OCI-LY7 (cell line): ENCODE results near the gene ZMIZ1. TPM values are rescaled to one million over a fixed set of nuclear protein-coding genes. Genes with fewer than 3 reads are reported as not detected.

Experiments used
- BruUV-seq: library from RNA; stranded (reverse); fragments of 400-500 nt; replicated peaks from 2 replicates; lab custom pipeline; 2021; lab: Mats Ljungman, UMichigan
- CTCF ChIA-PET: fragments of 300-600 bp; sonication (Branson Sonifier 250); formaldehyde crosslinking; loops from one replicate; lab custom pipeline; 2022; ENCODE audit warnings: antibody characterized with exemption; ENCODE audit not compliant: unreplicated experiment; lab: Charles Lee
- POLR2A ChIA-PET: fragments of 300-600 bp; sonication (Branson Sonifier 250); formaldehyde crosslinking; loops from one replicate; lab custom pipeline; 2022; ENCODE audit warnings: antibody characterized with exemption; lab: Charles Lee
- DNase-seq: peaks from one replicate; pipeline ENCODE4 v3.0.0-alpha.2; 2015; ENCODE audit warnings: low spot score
- H2AFZ ChIP-seq: fragments of 200-600 bp; sonication (generic), shearing (Covaris generic); 2 replicates; pipeline ENCODE4 v1.6.1; 2014; ENCODE audit warnings: mild to moderate bottlenecking, antibody characterized with exemption, low read length, moderate library complexity
- H3K27ac ChIP-seq: fragments of 200-600 bp; sonication (generic); 2 replicates; pipeline ENCODE4 v1.5.1; 2014; ENCODE audit warnings: mixed run types, low read depth, mild to moderate bottlenecking, moderate library complexity, low read length, inconsistent platforms; ENCODE audit not compliant: poor library complexity, severe bottlenecking
- H3K36me3 ChIP-seq: fragments of 200-600 bp; sonication (generic); 2 replicates; pipeline ENCODE4 v1.6.1; 2014; ENCODE audit warnings: mild to moderate bottlenecking, antibody characterized with exemption, low read length, moderate library complexity, mixed read lengths; ENCODE audit not compliant: insufficient read depth
- H3K4me1 ChIP-seq: fragments of 200-600 bp; sonication (generic); 2 replicates; pipeline ENCODE4 v1.5.1; 2014; ENCODE audit warnings: mild to moderate bottlenecking, low read length; ENCODE audit not compliant: insufficient read depth, poor library complexity, severe bottlenecking
- H3K4me2 ChIP-seq: fragments of 200-600 bp; sonication (generic); 2 replicates; pipeline ENCODE4 v1.6.1; 2014; ENCODE audit warnings: mild to moderate bottlenecking, low read length
- H3K4me3 ChIP-seq: fragments of 200-600 bp; sonication (generic); 2 replicates; pipeline ENCODE4 v1.5.1; 2014; ENCODE audit warnings: mild to moderate bottlenecking, low read depth, low read length; ENCODE audit not compliant: poor library complexity, severe bottlenecking
- H3K79me2 ChIP-seq: fragments of 200-600 bp; sonication (generic); 2 replicates; pipeline ENCODE4 v1.6.1; 2016; ENCODE audit warnings: low read depth, mild to moderate bottlenecking, low read length, moderate library complexity, mixed read lengths; ENCODE audit not compliant: insufficient read depth
- H3K9me2 ChIP-seq: fragments of 200-600 bp; sonication (generic); 2 replicates; pipeline ENCODE4 v1.6.1; 2016; ENCODE audit warnings: mild to moderate bottlenecking, low read length, mixed read lengths; ENCODE audit not compliant: insufficient read depth
- H3K9me3 ChIP-seq: fragments of 200-600 bp; sonication (generic); 2 replicates; pipeline ENCODE4 v1.6.1; 2014; ENCODE audit warnings: mild to moderate bottlenecking, mixed run types, low read length, mixed read lengths
- H4K20me1 ChIP-seq: fragments of 200-600 bp; sonication (generic); 2 replicates; pipeline ENCODE4 v1.6.1; 2014; ENCODE audit warnings: mild to moderate bottlenecking, antibody characterized with exemption, low read length, moderate library complexity, mixed read lengths; ENCODE audit not compliant: insufficient read depth
- CTCF ChIP-seq: fragments of 200-600 bp; sonication (generic); conservative IDR thresholded peaks from 2 replicates; pipeline ENCODE4 v1.5.1; 2014; ENCODE audit warnings: mild to moderate bottlenecking, antibody characterized with exemption, low read length, moderate library complexity, mixed read lengths
- EZH2phosphoT487 ChIP-seq: fragments of 200-600 bp; sonication (generic); IDR thresholded peaks from 2 replicates; pipeline ENCODE4 v1.6.1; 2018; ENCODE audit warnings: low read depth, borderline replicate concordance, mild to moderate bottlenecking, mixed run types, antibody characterized with exemption, low read length, moderate library complexity, mixed read lengths
- intact Hi-C: fragments of 100-400 bp; cut with micrococcal nuclease; formaldehyde crosslinking; loops from one replicate; pipeline ENCODE4 v1.10.0; 2022; ENCODE audit not compliant: unreplicated experiment
- total RNA-seq, 2 experiments: library from RNA; depleted of rRNA in 1 of 2; stranded (reverse); fragments of >200 nt in 1 of 2; shearing (Covaris generic) in 1 of 2; gene quantifications; 2 replicates each; pipeline ENCODE4 v1.2.3, GENCODE V29; 2014 to 2022

Gene ZMIZ1
- total RNA-seq, 2 experiments from 2014 or later = 20.4 to 66.9 TPM

DNA sequence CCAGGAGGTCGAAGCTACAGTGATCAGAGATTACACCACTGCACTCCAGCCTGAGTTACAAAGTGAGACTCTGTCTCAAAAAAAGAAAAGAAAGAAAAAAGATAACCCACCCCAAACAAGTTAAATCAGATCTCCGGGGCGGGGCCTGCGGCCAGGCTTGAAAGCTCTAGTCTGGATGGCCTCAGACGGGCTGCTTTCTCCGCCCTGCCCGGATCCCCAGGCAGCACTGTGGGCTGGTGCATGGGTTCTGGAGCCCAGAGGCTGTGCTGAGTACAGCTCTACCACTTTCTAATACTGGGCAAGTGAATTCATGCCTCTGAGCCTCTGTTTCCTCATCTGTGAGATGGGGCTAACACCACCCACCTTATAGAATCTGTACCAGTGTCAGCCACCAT is 83.7 kb downstream of the ZMIZ1 start:
- H3K4me1 ChIP-seq = peaks cover 21% of the 10 kb centered on the region
- no peaks in the 10 kb centered on the region for H3K9me2 ChIP-seq
- H3K4me2 ChIP-seq = no peak overlapping the region
- no peak for DNase-seq
- H4K20me1 ChIP-seq = no peaks in the 10 kb centered on the region
- BruUV-seq = no TSS peak
- H2AFZ ChIP-seq = no peak overlapping the region
- no peaks in the 10 kb centered on the region for H3K79me2 ChIP-seq
- ChIA-PET POLR2A (no interaction called here), CTCF (no interaction called here)
- intact Hi-C loops = no loop called here
- H3K36me3 ChIP-seq = no peaks in the 10 kb centered on the region
- H3K9me3 ChIP-seq = no peaks in the 10 kb centered on the region
- H3K4me3 ChIP-seq = no peak overlapping the region
- TF ChIP-seq EZH2phosphoT487 = no peak
- TF ChIP-seq CTCF = no peak
- H3K27ac ChIP-seq = no peak overlapping the region

GRCh38 chr10:79153745-79154144 is 85.0 kb downstream of the ZMIZ1 start:
- Histone ChIP-seq H4K20me1 (no peaks in the 10 kb centered on the region), H3K4me1 (peaks cover 12% of the 10 kb centered on the region), H3K27ac (no peak overlapping the region), H3K4me2 (no peak overlapping the region), H3K9me3 (no peaks in the 10 kb centered on the region), H3K36me3 (no peaks in the 10 kb centered on the region), H3K9me2 (no peaks in the 10 kb centered on the region), H3K79me2 (no peaks in the 10 kb centered on the region), H3K4me3 (no peak overlapping the region), H2AFZ (no peak overlapping the region)
- DNase-seq = no peak
- ChIA-PET CTCF (interaction anchor here (0.6 kb wide), 1 partner anchor 1291 kb away, joined by 3 read pairs; no protein-coding TSS in a partner anchor), POLR2A (interaction anchor here (0.7 kb wide), 1 partner anchor 262 kb away, joined by 3 read pairs; no protein-coding TSS in a partner anchor)
- intact Hi-C loops = no loop called here
- no TSS peak for BruUV-seq
- TF ChIP-seq EZH2phosphoT487 = no peak
- no peak for TF ChIP-seq CTCF

DNA sequence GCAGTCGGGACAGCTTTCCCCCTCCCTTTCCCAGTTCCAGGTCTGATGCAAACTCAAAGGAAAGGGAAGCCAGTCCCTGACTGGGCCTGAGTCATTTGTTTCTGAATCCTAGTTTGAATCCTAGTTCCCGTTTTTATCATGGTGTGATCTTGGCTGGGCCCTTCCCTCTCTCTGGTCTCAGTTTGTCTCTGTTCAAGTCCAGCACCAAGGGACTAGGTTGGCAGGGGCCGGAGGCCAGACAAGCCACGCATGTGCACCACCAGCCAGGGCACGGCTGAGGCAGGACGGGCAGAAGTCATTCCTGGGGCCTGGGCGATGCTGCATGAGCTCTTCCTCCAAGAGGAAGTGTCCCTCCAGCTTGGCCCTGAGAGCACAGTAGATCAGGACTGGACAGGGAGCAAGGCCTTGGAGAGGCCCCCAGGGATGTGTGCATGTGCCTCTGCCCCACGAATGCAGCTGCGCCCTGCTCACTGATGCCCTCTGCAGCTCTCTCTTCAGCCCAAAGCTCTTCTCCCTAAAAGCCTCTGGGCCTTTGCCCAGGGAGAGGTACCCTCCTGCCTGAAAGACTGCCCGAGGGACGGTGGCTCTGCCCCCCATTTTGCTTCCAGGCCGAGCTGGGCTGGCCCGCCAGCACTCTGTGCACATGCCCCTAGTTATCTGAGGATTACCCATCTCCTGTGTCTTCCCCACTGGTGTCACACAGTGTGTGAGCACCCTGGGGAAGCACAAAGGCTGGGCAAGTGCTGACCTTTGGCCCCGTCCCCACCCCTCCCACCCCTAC is 86.7 kb downstream of the ZMIZ1 start:
- Histone ChIP-seq H2AFZ (no peak overlapping the region), H3K36me3 (no peaks in the 10 kb centered on the region), H3K4me1 (no peaks in the 10 kb centered on the region), H4K20me1 (no peaks in the 10 kb centered on the region), H3K9me2 (no peaks in the 10 kb centered on the region), H3K27ac (no peak overlapping the region), H3K4me3 (no peak overlapping the region), H3K79me2 (no peaks in the 10 kb centered on the region), H3K9me3 (no peaks in the 10 kb centered on the region), H3K4me2 (no peak overlapping the region)
- DNase-seq = peak; percentile 31
- ChIA-PET CTCF (interaction anchor here (0.9 kb wide), 1 partner anchor 55 kb away, joined by 3 read pairs; no protein-coding TSS in a partner anchor), POLR2A (no interaction called here)
- peak; percentile 50 for TF ChIP-seq CTCF
- TF ChIP-seq EZH2phosphoT487 = no peak
- intact Hi-C loops = no loop called here
- BruUV-seq = no TSS peak
